ENCODE measurements around the gene TLNRD1. TPM values are rescaled to one million over a fixed set of nuclear protein-coding genes. Genes with fewer than 3 reads are reported as not detected.
A peak's percentile ranks its signal among the peaks of the same experiment; 100 is the strongest.

Gene TLNRD1
- total RNA-seq, 4 donors from 2014 or later = 20.8 to 57.2 (median 28.2) TPM

GRCh38 chr15:81015621-81016488 lies 15.1 kb downstream of the TLNRD1 start:
- 80 to 85% methylated on average over 3 to 8 of the region's 8 CpGs for WGBS, 2 donors (ENCODE audit: low coverage in 1 of 2)
- no peaks in the 10 kb centered on the region for H3K36me3 ChIP-seq
- intact Hi-C loops (cut with DNase I; ENCODE audit: low total_unique reads) = no loop called here

GRCh38 chr15:81016489-81017068 lies 15.9 kb downstream of the TLNRD1 start:
- H3K27ac ChIP-seq = peak overlapping the region in 1 of 4 donors; percentile 28
- intact Hi-C loops (cut with DNase I; ENCODE audit: low total_unique reads) = no loop called here
- no peaks in the 10 kb centered on the region for H3K27me3 ChIP-seq
- in situ Hi-C loops (cut with MboI; ENCODE audit: low pct_ligation_motif_present in 1 of 4, low pct_unique_long_range_greater_than_20kb in 1 of 4, low sequenced_read_pairs in 3 of 4) = no loop called here
- no peak overlapping the region for H3K4me3 ChIP-seq
- H3K4me1 ChIP-seq = no peaks in the 10 kb centered on the region
- H3K36me3 ChIP-seq = no peaks in the 10 kb centered on the region
- WGBS, 2 donors (ENCODE audit: low coverage in 1 of 2) = 42 to 50% methylated on average over 1 of the region's 1 CpG
- TF ChIP-seq POLR2AphosphoS5 (IDR thresholded peaks at IDR 0.05) (no peak), POLR2A (IDR thresholded peaks at IDR 0.05) (no peak), CTCF (IDR thresholded peaks at IDR 0.05) (no peak), EP300 (IDR thresholded peaks at IDR 0.05; ENCODE audit: low read depth) (no peak)
- no peaks in the 10 kb centered on the region for H3K9me3 ChIP-seq
- no peak for DNase-seq

More at GRCh38 chr15:81015621-81016488, 15.1 kb downstream of the TLNRD1 start:
- no peak for DNase-seq
- Histone ChIP-seq H3K4me3 (no peak overlapping the region), H3K27ac (peak overlapping the region in 1 of 4 donors; percentile 28), H3K27me3 (no peaks in the 10 kb centered on the region), H3K9me3 (no peaks in the 10 kb centered on the region), H3K4me1 (no peaks in the 10 kb centered on the region)
- TF ChIP-seq POLR2AphosphoS5 (IDR thresholded peaks at IDR 0.05) = no peak
- no peak for TF ChIP-seq EP300 (IDR thresholded peaks at IDR 0.05; ENCODE audit: low read depth)
- no peak for TF ChIP-seq POLR2A (IDR thresholded peaks at IDR 0.05)
- no peak for TF ChIP-seq CTCF (IDR thresholded peaks at IDR 0.05)
- in situ Hi-C loops (cut with MboI; ENCODE audit: low pct_ligation_motif_present in 1 of 4, low pct_unique_long_range_greater_than_20kb in 1 of 4, low sequenced_read_pairs in 3 of 4) = no loop called here

- Histone ChIP-seq H3K4me3 (no peak overlapping the region), H3K36me3 (no peaks in the 10 kb centered on the region), H3K27ac (no peak overlapping the region), H3K4me1 (no peaks in the 10 kb centered on the region), H3K9me3 (no peaks in the 10 kb centered on the region), H3K27me3 (no peaks in the 10 kb centered on the region)
- in situ Hi-C loops (cut with MboI; ENCODE audit: low pct_ligation_motif_present in 1 of 4, low pct_unique_long_range_greater_than_20kb in 1 of 4, low sequenced_read_pairs in 3 of 4) = no loop called here
- no peak for DNase-seq
- intact Hi-C loops (cut with DNase I; ENCODE audit: low total_unique reads) = no loop called here
- no peak for TF ChIP-seq CTCF (IDR thresholded peaks at IDR 0.05)
- no peak for TF ChIP-seq POLR2A (IDR thresholded peaks at IDR 0.05)
- no peak for TF ChIP-seq POLR2AphosphoS5 (IDR thresholded peaks at IDR 0.05)
- TF ChIP-seq EP300 (IDR thresholded peaks at IDR 0.05; ENCODE audit: low read depth) = no peak
- WGBS, 2 donors (ENCODE audit: low coverage in 1 of 2) = 83 to 91% methylated on average over 1 to 2 of the region's 2 CpGs
These were observed 17.5 kb downstream of the TLNRD1 start for GRCh38 chr15:81018197-81018596.

GRCh38 chr15:81021321-81021720 lies 20.6 kb downstream of the TLNRD1 start:
- intact Hi-C loops (cut with DNase I; ENCODE audit: low total_unique reads) = no loop called here
- Histone ChIP-seq H3K27me3 (no peaks in the 10 kb centered on the region), H3K4me1 (no peaks in the 10 kb centered on the region), H3K36me3 (no peaks in the 10 kb centered on the region), H3K4me3 (no peak overlapping the region), H3K9me3 (no peaks in the 10 kb centered on the region), H3K27ac (no peak overlapping the region)
- 96 to 100% methylated on average over 1 to 7 of the region's 7 CpGs for WGBS, 2 donors (ENCODE audit: low coverage in 1 of 2)
- in situ Hi-C loops (cut with MboI; ENCODE audit: low pct_ligation_motif_present in 1 of 4, low pct_unique_long_range_greater_than_20kb in 1 of 4, low sequenced_read_pairs in 3 of 4) = no loop called here
- no peak for DNase-seq
- TF ChIP-seq POLR2AphosphoS5 (IDR thresholded peaks at IDR 0.05) (no peak), CTCF (IDR thresholded peaks at IDR 0.05) (no peak), EP300 (IDR thresholded peaks at IDR 0.05; ENCODE audit: low read depth) (no peak), POLR2A (IDR thresholded peaks at IDR 0.05) (no peak)

All from transverse colon (tissue), 4 donors.